ENCODE data around the gene CDS2. TPM values are rescaled to one million over a fixed set of nuclear protein-coding genes. Genes with fewer than 3 reads are reported as not detected.

Gene CDS2
- total RNA-seq, 4 donors from 2014 or later, result 12.3 to 16.9 (median 14.7) TPM

DNA sequence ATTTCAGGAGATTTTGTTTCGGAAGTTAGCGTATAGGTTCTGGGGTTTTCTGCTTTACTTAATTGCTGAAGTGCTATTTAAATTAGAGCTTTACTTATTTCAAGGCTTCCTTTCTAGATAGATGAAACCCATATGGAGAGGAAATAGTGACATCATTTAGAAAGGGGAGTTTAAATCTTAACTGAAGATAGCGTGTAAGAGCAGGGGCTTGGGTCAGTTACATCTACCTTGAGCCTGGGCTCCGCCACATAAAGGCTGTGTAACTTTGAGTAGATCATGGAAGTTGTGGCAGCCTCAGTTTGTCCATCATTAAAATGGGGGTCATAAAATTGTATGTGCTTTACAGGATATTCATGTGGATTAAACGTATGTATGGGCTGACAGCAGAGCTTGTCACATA lies 4.7 kb downstream of the CDS2 start:
- 75 to 77% methylated on average over 5 of the region's 5 CpGs for WGBS, 2 donors
- TF ChIP-seq, protein P1, sequence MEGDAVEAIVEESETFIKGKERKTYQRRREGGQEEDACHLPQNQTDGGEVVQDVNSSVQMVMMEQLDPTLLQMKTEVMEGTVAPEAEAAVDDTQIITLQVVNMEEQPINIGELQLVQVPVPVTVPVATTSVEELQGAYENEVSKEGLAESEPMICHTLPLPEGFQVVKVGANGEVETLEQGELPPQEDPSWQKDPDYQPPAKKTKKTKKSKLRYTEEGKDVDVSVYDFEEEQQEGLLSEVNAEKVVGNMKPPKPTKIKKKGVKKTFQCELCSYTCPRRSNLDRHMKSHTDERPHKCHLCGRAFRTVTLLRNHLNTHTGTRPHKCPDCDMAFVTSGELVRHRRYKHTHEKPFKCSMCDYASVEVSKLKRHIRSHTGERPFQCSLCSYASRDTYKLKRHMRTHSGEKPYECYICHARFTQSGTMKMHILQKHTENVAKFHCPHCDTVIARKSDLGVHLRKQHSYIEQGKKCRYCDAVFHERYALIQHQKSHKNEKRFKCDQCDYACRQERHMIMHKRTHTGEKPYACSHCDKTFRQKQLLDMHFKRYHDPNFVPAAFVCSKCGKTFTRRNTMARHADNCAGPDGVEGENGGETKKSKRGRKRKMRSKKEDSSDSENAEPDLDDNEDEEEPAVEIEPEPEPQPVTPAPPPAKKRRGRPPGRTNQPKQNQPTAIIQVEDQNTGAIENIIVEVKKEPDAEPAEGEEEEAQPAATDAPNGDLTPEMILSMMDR (IDR thresholded peaks at IDR 0.05), result no peak
- TF ChIP-seq POLR2A (IDR thresholded peaks at IDR 0.05), result no peak
- intact Hi-C loops (cut with DNase I; ENCODE audit: low total_unique reads), result no loop called here
- no peak overlapping the region for H3K4me3 ChIP-seq (ENCODE audit: low read depth, poor library complexity, severe bottlenecking)
- DNase-seq (ENCODE audit: low spot score in 2 of 2), result no peak

DNA sequence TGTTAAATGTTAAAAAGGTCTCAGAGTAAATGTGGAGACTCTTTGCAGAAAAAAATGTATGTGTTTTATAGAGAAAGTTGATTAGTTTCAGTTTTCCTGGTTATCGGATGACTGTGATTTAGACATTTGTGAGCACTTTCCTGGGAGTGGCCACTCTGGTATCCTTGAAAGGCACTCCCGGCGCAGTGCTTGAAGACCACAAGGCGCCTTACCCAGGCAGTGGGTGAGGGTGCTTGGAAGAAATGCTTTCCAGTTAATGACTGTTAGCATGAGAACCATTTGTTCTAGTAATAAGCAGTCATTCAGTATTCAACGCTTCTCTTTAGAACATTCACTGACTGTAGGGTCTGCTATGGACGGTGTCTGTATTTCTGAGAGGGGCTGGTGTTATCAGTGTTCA lies 7.2 kb downstream of the CDS2 start:
- WGBS, 2 donors, result 90% methylated on average over 6 of the region's 6 CpGs
- intact Hi-C loops (cut with DNase I; ENCODE audit: low total_unique reads), result no loop called here
- no peak for DNase-seq (ENCODE audit: low spot score in 2 of 2)
- TF ChIP-seq, protein P1 (IDR thresholded peaks at IDR 0.05), result no peak
- TF ChIP-seq POLR2A (IDR thresholded peaks at IDR 0.05), result no peak
- no peak overlapping the region for H3K4me3 ChIP-seq (ENCODE audit: low read depth, poor library complexity, severe bottlenecking)

DNA sequence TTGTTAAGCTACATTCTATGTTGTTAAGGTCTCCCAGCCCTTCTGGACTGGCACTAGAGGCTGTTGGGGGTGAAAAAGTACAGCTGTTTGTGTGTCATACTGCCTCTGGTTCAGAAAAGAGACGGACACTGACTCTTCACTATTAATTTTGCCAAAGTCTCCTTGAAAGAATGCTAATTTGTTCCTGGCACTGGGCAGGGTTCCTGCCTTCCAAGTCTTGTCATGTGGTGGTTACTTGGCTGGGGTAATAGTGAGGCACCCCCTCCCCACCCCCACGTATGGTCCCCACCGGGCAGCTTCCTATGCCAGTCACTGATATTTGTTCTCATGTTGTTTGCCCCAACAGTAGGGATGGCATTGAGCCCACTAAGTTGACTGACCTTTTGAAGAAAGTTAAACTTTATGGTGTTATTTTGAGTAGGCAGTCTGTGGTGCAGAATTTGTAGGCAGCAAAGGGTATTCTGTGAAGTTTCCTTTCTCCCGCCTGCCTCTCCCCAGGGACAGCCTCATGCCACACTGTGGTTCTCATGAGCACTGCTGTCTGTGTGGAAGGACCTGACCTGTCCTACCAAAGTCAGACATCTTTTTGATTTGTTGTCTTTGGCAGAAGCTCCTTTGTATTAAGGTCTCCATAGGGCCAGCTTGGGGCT lies 8.7 kb downstream of the CDS2 start:
- no peak for TF ChIP-seq POLR2A (IDR thresholded peaks at IDR 0.05)
- TF ChIP-seq, protein P1 (IDR thresholded peaks at IDR 0.05), result no peak
- no peak overlapping the region for H3K4me3 ChIP-seq (ENCODE audit: low read depth, poor library complexity, severe bottlenecking)
- intact Hi-C loops (cut with DNase I; ENCODE audit: low total_unique reads), result no loop called here
- WGBS, 2 donors, result 29% methylated on average over 4 of the region's 4 CpGs
- no peak for DNase-seq (ENCODE audit: low spot score in 2 of 2)

DNA sequence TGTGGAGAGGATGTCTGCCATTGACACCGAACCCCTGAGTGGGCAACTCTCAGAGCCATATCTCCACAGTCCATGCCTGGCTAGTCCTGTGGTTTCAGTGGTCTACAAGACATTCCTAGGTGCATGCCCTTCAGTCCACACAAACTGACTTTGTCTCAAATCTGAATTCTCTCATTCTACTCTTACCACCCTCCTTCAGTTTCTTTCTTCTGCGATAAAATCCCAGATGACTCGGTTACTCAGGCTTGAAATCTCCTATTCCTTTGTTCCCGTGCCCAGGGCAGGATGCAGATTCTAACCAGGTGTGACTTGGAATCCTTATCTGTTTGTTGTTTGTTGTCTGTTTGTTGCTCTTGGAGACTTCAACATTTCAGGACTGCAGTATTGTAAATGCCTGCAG lies 9.3 kb downstream of the CDS2 start:
- H3K4me3 ChIP-seq (ENCODE audit: low read depth, poor library complexity, severe bottlenecking), result no peak overlapping the region
- no peak for DNase-seq (ENCODE audit: low spot score in 2 of 2)
- intact Hi-C loops (cut with DNase I; ENCODE audit: low total_unique reads), result no loop called here
- no peak for TF ChIP-seq POLR2A (IDR thresholded peaks at IDR 0.05)
- TF ChIP-seq, protein P1 (IDR thresholded peaks at IDR 0.05), result no peak
- 59 to 60% methylated on average over 4 of the region's 4 CpGs for WGBS, 2 donors

DNA sequence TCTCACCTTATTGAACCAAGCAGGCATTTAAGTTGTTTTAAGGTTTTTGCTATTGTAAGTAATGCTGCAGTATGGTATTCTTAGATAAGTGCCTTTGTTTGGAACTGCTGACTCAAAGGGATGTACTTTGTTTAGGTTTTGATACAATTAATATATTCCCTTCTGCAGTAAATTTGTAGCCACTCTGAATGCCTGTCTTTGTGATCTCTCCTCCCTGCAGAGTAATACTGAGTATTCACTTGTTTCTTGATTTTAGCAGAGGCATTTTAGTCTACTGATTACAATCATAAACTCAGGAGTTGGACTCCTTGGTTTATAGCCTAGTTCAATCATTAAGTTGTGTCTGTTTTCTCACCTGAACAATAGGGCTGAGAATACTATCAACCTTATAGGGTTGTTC lies 13.4 kb downstream of the CDS2 start:
- H3K4me3 ChIP-seq (ENCODE audit: low read depth, poor library complexity, severe bottlenecking), result no peak overlapping the region
- TF ChIP-seq, protein P1 (IDR thresholded peaks at IDR 0.05), result no peak
- no peak for TF ChIP-seq POLR2A (IDR thresholded peaks at IDR 0.05)
- no peak for DNase-seq (ENCODE audit: low spot score in 2 of 2)
- intact Hi-C loops (cut with DNase I; ENCODE audit: low total_unique reads), result no loop called here

DNA sequence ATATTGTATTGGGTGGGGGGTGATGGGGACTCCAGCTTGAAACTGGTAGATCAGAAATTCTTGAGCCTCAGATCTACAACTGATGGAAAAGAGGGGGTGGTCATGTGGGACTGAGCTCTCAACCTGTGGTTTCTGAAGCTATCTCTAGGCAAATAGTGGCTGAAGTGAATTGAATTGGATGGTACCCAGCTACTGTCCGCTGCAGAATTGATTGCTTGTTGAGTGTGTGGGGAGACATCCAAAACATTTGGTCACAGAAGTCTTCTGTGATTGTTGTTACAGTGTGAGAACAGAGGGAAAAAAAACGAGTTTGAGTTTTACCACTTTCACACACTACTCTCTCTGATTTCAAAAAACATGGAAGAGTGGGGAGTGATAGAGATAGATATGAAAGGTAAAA lies 14.8 kb downstream of the CDS2 start:
- DNase-seq (ENCODE audit: low spot score in 2 of 2), result no peak
- intact Hi-C loops (cut with DNase I; ENCODE audit: low total_unique reads), result no loop called here
- 64 to 65% methylated on average over 2 of the region's 2 CpGs for WGBS, 2 donors
- TF ChIP-seq, protein P1 (IDR thresholded peaks at IDR 0.05), result no peak
- TF ChIP-seq POLR2A (IDR thresholded peaks at IDR 0.05), result no peak
- no peak overlapping the region for H3K4me3 ChIP-seq (ENCODE audit: low read depth, poor library complexity, severe bottlenecking)

Measured in lower leg skin (tissue), 4 donors.